SK-N-DZ (cell line): Measurements from ENCODE around the gene BIN2.
A peak's percentile ranks its signal among the peaks of the same experiment; 100 is the strongest.
"Not testable (repeated sequence)": the region's sequence is repeated elsewhere in the genome, so short reads cannot be mapped to it uniquely, and the experiment has no call there.

Experiments used
- DNase-seq: peaks from one replicate; pipeline ENCODE4 v3.0.0-alpha.2; 2015; ENCODE audit warnings: low spot score

Gene BIN2

GRCh38 chr12:51259600-51259999 lies 64.4 kb downstream of the BIN2 start:
- not testable (repeated sequence) for DNase-seq

- DNase-seq: no peak
Observed at GRCh38 chr12:51254536-51254935, 69.4 kb downstream of the BIN2 start.

- DNase-seq: no peak
Observed at GRCh38 chr12:51253276-51253675, 70.7 kb downstream of the BIN2 start.

GRCh38 chr12:51247523-51248206 lies 76.3 kb downstream of the BIN2 start:
- no peak for DNase-seq

GRCh38 chr12:51246254-51246853 lies 77.6 kb downstream of the BIN2 start:
- no peak for DNase-seq

GRCh38 chr12:51245476-51246253 lies 78.3 kb downstream of the BIN2 start:
- no peak for DNase-seq

GRCh38 chr12:51244269-51244668 lies 79.7 kb downstream of the BIN2 start:
- DNase-seq: no peak

GRCh38 chr12:51242876-51243275 lies 81.1 kb downstream of the BIN2 start:
- DNase-seq: no peak

- no peak for DNase-seq
Observed at GRCh38 chr12:51242120-51242519, 81.9 kb downstream of the BIN2 start.

- no peak for DNase-seq
Observed at GRCh38 chr12:51240971-51241370, 83.0 kb downstream of the BIN2 start.

GRCh38 chr12:51238510-51239334 lies 85.3 kb downstream of the BIN2 start, which contains the start of gene DAZAP2:
Gene DAZAP2, plus strand, starts transcription at chr12:51238826. Its CDS starts 82 bp downstream, at chr12:51238908.
- DNase-seq: peak; percentile 96

- no peak for DNase-seq
Observed at GRCh38 chr12:51238037-51238509, 85.9 kb downstream of the BIN2 start.

- DNase-seq: no peak
Observed at GRCh38 chr12:51234530-51234929, 89.4 kb downstream of the BIN2 start.

GRCh38 chr12:51232642-51233041 lies 91.3 kb downstream of the BIN2 start:
- no peak for DNase-seq
